ENCODE results near the gene GPC5.

DNA sequence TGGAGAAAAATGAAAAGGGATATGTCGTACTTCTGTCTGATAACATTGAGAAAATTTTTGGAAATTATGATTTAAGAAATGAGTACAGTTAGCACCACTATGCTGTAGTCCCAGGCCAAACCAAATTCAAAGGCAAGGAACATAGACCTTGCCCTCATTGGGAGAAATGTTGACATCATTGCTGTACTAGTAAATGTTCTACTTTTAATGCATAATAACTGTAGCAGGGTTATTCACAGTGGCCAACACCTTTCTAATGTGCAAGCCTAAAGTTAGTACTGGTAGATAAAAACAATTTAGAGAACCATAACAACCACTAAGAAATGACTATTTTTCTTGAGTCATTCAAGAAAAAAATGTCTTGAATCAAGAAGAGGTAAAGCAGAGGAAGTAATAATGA lies 1035.5 kb downstream of the GPC5 start:
- TF ChIP-seq, protein P1, sequence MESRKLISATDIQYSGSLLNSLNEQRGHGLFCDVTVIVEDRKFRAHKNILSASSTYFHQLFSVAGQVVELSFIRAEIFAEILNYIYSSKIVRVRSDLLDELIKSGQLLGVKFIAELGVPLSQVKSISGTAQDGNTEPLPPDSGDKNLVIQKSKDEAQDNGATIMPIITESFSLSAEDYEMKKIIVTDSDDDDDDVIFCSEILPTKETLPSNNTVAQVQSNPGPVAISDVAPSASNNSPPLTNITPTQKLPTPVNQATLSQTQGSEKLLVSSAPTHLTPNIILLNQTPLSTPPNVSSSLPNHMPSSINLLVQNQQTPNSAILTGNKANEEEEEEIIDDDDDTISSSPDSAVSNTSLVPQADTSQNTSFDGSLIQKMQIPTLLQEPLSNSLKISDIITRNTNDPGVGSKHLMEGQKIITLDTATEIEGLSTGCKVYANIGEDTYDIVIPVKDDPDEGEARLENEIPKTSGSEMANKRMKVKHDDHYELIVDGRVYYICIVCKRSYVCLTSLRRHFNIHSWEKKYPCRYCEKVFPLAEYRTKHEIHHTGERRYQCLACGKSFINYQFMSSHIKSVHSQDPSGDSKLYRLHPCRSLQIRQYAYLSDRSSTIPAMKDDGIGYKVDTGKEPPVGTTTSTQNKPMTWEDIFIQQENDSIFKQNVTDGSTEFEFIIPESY (IDR thresholded peaks at IDR 0.05): no peak
- TF ChIP-seq, protein P2, sequence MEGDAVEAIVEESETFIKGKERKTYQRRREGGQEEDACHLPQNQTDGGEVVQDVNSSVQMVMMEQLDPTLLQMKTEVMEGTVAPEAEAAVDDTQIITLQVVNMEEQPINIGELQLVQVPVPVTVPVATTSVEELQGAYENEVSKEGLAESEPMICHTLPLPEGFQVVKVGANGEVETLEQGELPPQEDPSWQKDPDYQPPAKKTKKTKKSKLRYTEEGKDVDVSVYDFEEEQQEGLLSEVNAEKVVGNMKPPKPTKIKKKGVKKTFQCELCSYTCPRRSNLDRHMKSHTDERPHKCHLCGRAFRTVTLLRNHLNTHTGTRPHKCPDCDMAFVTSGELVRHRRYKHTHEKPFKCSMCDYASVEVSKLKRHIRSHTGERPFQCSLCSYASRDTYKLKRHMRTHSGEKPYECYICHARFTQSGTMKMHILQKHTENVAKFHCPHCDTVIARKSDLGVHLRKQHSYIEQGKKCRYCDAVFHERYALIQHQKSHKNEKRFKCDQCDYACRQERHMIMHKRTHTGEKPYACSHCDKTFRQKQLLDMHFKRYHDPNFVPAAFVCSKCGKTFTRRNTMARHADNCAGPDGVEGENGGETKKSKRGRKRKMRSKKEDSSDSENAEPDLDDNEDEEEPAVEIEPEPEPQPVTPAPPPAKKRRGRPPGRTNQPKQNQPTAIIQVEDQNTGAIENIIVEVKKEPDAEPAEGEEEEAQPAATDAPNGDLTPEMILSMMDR (IDR thresholded peaks at IDR 0.05; ENCODE audit: low read depth, low read length, missing input control): no peak
- TF ChIP-seq YY1 (IDR thresholded peaks at IDR 0.05) (no peak), JUND (IDR thresholded peaks at IDR 0.05) (no peak), RAD21 (IDR thresholded peaks at IDR 0.05) (no peak), SP1 (IDR thresholded peaks at IDR 0.05) (no peak), TAF1 (conservative IDR thresholded peaks at IDR 0.05) (no peak), NR2F2 (IDR thresholded peaks at IDR 0.05) (no peak), FOXA1 (IDR thresholded peaks at IDR 0.05) (no peak), GABPA (IDR thresholded peaks at IDR 0.05 in 1 of 2, conservative IDR thresholded peaks at IDR 0.05 in 1 of 2) (no peak)
- TF ChIP-seq, protein P3, sequence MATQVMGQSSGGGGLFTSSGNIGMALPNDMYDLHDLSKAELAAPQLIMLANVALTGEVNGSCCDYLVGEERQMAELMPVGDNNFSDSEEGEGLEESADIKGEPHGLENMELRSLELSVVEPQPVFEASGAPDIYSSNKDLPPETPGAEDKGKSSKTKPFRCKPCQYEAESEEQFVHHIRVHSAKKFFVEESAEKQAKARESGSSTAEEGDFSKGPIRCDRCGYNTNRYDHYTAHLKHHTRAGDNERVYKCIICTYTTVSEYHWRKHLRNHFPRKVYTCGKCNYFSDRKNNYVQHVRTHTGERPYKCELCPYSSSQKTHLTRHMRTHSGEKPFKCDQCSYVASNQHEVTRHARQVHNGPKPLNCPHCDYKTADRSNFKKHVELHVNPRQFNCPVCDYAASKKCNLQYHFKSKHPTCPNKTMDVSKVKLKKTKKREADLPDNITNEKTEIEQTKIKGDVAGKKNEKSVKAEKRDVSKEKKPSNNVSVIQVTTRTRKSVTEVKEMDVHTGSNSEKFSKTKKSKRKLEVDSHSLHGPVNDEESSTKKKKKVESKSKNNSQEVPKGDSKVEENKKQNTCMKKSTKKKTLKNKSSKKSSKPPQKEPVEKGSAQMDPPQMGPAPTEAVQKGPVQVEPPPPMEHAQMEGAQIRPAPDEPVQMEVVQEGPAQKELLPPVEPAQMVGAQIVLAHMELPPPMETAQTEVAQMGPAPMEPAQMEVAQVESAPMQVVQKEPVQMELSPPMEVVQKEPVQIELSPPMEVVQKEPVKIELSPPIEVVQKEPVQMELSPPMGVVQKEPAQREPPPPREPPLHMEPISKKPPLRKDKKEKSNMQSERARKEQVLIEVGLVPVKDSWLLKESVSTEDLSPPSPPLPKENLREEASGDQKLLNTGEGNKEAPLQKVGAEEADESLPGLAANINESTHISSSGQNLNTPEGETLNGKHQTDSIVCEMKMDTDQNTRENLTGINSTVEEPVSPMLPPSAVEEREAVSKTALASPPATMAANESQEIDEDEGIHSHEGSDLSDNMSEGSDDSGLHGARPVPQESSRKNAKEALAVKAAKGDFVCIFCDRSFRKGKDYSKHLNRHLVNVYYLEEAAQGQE (IDR thresholded peaks at IDR 0.05): no peak
- TF ChIP-seq, protein P4, sequence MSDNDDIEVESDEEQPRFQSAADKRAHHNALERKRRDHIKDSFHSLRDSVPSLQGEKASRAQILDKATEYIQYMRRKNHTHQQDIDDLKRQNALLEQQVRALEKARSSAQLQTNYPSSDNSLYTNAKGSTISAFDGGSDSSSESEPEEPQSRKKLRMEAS (IDR thresholded peaks at IDR 0.05): no peak
- TF ChIP-seq, protein P5, sequence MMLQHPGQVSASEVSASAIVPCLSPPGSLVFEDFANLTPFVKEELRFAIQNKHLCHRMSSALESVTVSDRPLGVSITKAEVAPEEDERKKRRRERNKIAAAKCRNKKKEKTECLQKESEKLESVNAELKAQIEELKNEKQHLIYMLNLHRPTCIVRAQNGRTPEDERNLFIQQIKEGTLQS (IDR thresholded peaks at IDR 0.05): no peak
